Prostate gland (tissue), 2 donors: ENCODE measurements around the gene PCSK6.

Experiments used
- POLR2A ChIP-seq: fragments of 450-650 bp; IDR thresholded peaks from one replicate; pipeline ENCODE4 v1.6.1; 2016; ENCODE audit warnings: antibody characterized with exemption, mild to moderate bottlenecking
- POLR2AphosphoS5 ChIP-seq: sonication (generic); formaldehyde crosslinking; IDR thresholded peaks from one replicate; pipeline ENCODE4 v1.6.1; 2017; ENCODE audit warnings: antibody characterized with exemption
- TF ChIP-seq, protein P1 (sequence below), 4 experiments: fragments of 200-600 bp in 2 of 4; fragments of 450-650 bp in 2 of 4; sonication (generic) in 2 of 4; IDR thresholded peaks; 1 replicate in 3 of 4; 2 replicates in 1 of 4; pipeline ENCODE4 v1.5.1; 2016 to 2019; ENCODE audit warnings: antibody characterized with exemption in 4 of 4, mild to moderate bottlenecking in 2 of 4, moderate library complexity in 2 of 4

- no peak for TF ChIP-seq POLR2A
- TF ChIP-seq, protein P1, sequence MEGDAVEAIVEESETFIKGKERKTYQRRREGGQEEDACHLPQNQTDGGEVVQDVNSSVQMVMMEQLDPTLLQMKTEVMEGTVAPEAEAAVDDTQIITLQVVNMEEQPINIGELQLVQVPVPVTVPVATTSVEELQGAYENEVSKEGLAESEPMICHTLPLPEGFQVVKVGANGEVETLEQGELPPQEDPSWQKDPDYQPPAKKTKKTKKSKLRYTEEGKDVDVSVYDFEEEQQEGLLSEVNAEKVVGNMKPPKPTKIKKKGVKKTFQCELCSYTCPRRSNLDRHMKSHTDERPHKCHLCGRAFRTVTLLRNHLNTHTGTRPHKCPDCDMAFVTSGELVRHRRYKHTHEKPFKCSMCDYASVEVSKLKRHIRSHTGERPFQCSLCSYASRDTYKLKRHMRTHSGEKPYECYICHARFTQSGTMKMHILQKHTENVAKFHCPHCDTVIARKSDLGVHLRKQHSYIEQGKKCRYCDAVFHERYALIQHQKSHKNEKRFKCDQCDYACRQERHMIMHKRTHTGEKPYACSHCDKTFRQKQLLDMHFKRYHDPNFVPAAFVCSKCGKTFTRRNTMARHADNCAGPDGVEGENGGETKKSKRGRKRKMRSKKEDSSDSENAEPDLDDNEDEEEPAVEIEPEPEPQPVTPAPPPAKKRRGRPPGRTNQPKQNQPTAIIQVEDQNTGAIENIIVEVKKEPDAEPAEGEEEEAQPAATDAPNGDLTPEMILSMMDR (IDR thresholded peaks at IDR 0.05) = no peak
- no peak for TF ChIP-seq POLR2AphosphoS5
These were observed 81.3 kb downstream of the PCSK6 start for GRCh38 chr15:101407966-101408775.
